Mesenteric fat pad (tissue), 1 donor: ENCODE results near the gene CDHR2. TPM values are rescaled to one million over a fixed set of nuclear protein-coding genes. Genes with fewer than 3 reads are reported as not detected.

ENCODE experiments used
- DNase-seq: peaks from one replicate; pipeline ENCODE4 v3.0.0-alpha.2; 2020; ENCODE audit warnings: low spot score
- total RNA-seq: library from RNA; stranded (reverse); fragmentation: NEBNext Ultra II Directional; extraction: Animal tissue kit (Norgen Biotek cat#: 25700); gene quantifications from one replicate; pipeline ENCODE4 v1.2.1, GENCODE V29; 2021
- donor health status: DM: yes; HTN: yes; CAD: no.

CDHR2 gene
- total RNA-seq, 1 donor from 2014 or later: 0.45 TPM

DNA sequence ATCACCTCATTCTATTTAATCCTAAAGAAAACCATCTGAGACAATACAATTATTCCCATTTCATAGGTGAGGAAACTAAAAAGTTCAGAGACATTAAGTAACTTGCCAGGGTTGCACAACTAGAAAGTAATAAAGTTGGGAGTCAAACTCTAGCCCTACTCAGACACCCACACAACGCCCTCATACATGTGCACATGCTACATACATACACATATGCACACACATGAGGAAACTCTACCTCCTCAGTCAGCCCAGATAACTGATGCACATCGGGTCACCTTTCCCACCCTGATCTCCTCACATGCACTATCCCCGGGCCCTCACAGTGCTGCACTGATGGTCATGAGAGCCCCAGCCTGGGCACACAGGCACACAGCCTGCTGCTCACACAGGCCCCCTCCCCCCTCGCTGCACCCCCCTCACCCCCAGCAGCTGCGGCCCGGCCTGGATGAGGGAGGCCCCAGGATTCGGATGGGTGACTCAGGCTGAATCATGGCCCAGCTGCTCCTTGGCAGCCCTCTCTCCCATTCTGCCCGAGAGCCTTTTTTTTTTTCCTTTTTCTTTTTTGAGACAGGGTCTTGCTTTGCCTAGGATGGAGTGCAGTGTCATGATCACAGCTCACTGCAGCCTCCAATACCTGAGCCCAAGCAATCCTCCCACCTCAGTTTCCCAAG, 65.8 kb downstream of the CDHR2 start:
- no peak for DNase-seq

DNA sequence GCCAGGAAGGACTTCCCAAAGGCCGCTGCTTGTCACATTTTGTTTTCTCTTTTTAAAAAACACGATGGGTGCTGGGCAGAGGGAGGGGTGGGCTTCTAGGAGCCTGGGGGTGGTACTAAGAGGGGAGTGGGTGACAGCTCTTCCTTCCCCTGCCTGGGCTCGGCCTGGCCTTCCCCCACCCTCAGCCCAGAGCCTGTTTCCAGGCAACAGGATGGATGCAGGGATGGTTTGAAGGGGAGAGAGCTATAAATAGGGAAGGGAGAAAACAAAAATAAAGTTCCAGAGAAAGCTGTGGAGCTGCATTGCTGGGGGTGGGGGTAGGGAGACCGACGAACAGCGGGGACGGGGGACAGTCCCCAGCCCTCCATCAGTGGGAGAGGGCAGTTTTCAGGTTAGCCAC, 67.4 kb downstream of the CDHR2 start:
- no peak for DNase-seq

DNA sequence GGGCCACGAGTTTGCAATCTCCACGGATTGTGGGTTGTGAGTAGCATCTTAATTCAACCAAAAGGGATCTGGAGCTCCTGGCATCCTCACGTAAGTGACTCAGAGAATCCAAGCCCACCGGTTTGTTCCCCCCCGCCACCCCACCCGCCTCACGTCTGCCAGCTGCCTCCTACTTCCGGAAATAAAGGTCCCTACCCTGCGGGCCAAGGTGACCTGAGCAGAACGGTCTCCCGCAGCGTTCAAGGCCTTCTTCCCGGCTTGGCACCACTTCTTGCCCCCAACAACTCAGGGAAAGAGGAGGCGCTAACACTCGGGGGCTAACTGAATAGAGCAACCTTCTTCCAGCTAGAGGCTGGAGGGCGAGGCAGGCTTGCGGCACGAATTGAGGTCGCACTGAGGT, 69.6 kb downstream of the CDHR2 start:
- DNase-seq: no peak

DNA sequence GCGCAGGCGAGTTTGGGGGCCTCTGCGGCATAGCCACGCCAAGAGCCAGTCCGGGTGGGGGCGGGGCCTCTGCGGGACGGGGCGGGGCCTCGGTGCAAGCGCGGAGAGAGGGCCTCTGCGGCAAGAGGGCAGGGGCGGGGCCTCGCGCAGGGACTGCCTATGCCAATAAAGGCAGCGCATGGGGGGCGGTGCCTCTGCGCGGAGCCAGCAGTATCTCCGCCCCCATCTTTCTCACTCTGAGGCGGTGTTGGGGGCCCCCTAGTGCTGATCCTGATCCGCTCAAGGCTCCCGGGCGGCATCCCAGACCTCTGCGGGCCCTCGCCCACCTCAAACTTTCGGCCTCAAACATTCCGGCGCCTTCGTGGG, 70.0 kb downstream of the CDHR2 start:
- DNase-seq: no peak

DNA sequence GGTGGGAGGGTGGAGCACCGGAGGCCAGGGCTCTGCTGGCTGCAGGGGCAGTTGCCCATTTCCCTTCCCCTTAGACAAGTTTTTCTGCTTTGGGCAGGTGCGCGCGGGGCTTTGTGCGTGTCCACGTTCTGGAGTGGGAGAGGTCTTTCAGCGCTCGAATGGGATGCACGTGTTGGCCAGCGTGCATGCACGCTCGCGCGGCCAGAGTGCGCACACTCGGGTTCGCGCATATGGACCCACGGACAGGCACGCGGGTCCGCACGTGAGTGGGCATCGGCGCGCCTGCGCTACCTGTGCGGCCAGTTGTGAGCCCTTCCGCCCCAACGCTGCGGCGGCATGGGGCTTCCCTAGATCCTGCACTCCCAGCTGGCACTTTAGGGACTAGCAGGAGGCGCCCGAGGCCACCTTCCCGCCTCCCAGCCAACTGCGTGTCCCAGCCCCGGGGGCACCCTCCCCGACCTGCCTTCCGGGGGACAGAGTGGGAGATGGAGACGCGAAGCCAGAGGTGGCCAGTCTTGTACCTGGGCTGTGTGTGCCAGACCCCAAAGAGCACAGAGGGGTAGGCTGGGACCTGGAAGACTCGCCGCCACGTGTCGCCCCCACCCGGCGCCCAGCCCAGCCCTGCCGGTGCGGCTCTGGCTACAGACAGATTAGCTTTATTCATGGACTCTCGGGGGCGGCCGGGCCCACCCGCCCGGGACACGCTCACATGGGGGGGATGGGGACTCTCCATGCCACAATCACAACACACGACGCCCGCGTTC, 70.6 kb downstream of the CDHR2 start:
- DNase-seq: no peak

DNA sequence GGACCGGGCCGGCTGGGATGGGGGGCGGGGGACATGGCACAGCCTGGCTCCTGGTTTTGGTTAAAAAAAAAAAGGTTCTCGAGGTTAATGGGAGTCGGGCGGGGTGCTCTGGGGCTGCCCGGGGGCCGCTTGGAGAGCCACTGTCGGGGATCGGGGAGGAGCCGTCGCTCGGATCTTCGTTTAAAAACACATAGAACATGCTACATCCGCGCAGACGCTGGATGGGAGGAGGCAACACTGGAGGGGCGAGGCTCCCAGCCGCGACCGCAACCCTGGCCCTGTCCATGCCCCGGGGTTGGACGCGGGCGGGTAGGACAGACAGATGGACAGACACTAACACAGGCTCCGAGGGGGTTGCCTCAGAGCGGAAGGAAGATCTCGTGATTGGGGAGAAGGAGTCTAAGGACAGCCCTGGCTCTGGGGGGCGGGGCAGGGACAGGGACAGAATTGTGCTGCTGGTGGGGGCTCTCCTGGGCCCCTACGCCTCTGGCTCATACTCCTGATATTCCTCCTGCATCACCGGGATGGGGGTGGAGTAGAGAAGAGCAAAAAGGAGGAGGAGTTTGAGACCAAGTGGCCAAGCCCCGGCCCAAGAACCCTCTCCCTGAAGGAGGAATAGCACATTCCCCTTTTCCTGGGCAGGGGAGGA, 71.3 kb downstream of the CDHR2 start:
- DNase-seq: no peak

DNA sequence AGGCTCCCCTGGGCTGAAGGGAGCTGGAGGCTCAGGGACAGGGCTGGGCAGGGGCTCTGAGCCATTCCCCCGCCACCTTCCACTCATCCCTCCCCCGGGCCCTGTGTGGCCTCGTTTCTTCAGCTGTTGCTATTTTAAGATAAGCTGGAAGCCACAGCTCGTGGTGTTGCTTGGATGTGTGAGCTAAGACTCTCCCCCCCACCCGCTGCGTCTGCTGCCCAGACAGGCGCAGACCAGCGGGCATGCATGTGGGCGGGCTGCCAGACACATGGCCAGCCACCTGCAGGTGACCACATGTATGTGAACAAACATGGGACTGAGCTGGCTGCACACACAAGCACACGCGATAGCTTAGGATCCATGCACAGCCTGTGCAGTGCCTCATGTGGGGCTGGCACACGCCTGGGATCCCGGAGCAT, 72.5 kb downstream of the CDHR2 start:
- no peak for DNase-seq

DNA sequence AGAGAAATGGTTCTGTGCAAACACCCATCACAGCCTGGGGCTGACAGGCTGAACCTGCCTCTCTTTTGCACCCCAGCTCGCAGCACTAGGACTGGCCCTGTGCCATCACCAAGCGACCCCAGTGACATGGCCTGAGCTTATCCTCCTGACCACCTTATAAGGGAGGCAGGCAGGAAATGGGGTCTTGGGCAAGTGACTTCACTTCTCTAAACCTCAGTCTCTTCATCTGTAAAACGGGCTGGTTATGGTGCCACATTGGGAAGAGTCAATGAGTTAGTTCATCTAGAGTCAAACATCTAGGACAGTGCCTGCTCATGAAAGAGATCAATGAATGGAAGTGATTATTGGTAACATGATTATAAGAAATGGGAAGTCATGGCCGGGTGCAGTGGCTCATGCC, 75.0 kb downstream of the CDHR2 start:
- DNase-seq: no peak

DNA sequence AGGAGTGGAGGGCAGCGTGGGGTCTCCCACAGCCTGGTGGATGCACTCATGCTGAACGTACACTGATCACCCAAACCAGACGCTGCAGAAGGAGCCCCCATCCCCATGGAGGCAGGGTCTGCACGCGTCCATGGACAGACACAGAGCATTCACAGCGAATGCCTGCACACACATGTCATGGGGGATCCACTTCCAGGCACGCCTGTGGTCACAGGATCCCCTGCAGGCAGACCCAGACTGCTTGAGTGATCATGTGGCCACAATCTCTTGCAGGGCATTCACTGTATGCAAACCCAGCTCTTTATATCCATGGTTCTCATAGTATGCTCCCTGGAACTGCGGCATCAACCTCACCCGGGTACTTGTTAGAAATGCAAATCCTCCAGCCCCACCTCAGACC, 75.8 kb downstream of the CDHR2 start:
- no peak for DNase-seq

DNA sequence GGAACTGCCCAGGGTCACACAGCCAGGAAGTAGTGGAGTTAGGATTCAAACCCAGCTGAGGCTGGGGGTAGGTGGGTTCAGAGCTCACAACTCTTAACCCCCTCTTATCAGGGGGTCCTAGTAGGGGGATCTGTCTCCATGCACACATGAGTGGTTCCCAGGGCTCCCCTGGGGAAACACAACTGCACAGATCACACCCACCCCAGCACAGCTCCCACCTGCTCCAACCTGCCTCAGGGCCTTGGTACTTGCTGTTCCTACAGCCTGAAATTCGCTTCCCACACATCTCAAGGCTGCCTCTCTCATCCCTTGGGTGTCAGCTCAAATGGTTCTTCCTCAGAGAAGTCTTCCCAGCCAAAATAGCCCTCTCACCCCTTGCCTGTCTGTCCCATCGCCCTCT, 76.4 kb downstream of the CDHR2 start:
- DNase-seq: no peak

DNA sequence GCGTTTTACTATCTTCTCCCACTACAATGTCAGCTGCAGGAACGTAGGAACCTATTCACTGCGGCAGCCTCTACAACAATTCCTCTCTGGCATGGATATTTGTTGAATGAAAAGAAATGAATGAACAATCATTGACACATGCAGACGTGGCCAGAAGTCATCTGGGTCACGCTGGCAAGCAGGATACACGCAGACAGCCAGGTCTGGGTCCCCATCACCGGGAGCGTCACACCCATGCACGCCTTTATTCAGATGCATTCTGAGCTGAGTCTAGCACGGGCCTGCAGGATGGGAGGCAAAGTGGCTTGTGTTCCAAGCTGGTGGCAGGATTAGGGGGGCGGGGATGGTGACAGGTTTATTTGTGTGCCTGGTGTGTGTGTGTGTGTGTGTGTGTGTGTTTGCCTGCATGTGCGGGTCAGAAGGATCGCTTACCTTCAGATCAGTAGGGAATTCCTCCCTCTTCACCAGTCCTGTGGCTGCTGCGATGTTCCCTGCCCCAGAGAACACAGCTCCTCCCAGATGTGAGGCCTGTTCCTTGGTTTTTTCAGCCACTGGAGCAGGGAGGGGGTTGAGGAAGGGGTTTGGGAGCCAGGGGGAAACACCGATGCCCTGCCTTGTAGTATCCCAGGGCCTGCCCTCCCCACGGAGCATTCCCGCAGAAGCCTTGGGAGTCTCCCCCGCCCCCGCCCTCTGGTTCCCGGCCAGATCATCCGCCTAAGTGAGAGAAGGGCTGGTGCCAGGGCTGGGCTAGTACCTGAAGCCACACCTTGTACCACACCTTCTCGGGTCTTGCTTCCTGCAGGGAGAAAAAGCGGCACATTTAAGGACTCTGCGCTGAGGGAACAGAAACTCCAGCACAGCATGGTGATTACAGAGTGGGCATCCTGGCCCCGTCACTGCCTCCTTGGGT, 77.1 kb downstream of the CDHR2 start:
- no peak for DNase-seq

DNA sequence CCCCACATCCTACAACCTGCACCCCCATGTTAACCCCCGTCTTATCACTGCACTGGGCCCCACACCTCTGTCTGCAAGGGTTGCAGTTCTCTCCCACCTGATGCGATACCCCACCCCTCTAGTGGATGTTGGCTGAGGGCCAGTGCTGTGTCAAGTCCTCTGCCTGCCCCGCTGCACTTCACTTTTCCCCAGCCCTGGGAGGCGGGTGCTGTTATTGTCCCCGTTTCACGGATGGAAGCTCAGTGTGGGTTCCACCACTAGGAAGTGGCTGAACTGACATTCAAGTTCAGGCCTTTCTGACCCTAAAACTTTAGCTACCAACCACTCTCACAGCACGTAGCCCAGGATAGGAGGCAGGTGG, 77.7 kb downstream of the CDHR2 start:
- no peak for DNase-seq

DNA sequence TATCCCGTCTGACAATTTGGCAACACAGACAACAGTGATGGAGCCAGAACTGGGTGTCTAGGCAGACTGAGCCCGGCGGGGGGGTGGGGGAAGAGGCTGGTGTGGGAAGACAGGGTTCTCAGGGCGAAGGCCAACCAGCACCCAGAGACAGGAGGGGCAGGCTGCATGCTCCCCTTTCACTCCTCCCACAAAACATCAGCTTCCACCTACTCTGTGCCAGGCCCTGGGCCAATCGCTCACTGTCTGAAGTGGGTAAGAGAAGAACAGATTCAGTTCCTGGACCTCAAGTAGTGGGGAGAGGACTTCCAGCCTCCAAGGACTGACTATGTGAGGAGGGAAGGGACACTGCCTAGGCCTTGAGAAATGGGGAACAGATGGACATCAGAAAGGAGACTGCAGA, 78.4 kb downstream of the CDHR2 start:
- no peak for DNase-seq

DNA sequence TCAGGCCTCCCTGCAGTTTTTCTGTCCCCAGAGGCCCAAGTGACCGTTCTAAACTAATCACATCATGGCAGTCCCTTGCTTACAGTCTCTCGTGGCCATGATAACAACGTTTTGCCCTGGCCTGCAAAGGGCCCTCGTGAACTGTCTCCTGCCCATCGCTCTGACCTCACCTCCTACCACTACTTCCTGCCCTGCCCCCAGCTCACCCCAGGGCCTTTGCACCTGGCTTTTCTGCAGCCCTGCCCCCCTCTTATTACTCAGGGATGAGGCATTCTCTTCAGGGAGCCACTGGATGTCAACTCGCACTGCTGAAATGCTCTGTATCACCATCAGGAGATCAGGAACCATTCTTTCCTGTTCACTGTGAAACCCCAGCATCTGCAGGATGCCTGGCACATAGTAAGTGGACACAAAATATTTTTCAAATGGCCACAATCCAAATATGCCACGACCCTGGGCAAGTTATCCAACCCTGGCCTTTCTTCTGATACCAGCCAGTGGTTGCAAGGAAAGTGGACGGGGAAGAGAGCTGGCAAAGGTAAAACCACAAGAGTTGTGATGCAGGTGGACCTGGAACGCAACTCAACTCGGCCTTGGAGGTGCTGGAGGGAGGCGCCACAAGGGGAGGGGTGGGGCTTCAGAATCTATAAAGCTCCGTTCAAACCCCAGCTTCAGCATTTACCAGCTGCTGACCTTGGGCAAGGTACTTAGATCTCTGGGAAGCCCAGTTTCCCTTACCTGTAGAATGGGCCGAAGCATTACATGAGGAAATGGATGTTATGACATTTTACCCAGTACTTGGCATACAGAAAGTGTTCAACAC, 79.5 kb downstream of the CDHR2 start:
- no peak for DNase-seq

DNA sequence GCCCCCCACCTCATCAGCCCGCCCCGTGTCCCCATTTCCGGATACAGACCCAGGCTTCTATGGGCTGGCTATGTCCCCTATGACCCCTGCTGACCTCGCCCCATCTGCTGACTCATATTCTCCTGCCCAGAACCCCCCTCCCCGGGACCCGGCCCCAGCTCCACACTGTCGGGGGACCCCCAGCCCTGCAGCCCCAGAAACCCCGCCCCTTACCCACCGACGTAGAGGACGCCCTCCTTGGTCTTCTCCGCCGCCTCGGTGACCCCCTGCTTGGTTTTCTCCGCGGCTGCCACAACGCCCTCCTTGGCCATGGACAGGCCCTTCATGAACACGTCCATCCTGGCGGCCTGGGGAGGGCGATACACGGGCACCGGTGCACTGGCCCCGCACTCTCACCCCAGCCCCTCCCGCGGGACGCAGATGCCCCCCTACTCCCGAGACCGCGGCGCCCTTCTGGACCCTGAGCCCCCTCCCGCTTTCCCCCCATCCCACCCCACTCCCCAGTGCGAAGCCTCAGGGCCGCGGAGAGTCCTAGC, 80.2 kb downstream of the CDHR2 start:
- DNase-seq: no peak

DNA sequence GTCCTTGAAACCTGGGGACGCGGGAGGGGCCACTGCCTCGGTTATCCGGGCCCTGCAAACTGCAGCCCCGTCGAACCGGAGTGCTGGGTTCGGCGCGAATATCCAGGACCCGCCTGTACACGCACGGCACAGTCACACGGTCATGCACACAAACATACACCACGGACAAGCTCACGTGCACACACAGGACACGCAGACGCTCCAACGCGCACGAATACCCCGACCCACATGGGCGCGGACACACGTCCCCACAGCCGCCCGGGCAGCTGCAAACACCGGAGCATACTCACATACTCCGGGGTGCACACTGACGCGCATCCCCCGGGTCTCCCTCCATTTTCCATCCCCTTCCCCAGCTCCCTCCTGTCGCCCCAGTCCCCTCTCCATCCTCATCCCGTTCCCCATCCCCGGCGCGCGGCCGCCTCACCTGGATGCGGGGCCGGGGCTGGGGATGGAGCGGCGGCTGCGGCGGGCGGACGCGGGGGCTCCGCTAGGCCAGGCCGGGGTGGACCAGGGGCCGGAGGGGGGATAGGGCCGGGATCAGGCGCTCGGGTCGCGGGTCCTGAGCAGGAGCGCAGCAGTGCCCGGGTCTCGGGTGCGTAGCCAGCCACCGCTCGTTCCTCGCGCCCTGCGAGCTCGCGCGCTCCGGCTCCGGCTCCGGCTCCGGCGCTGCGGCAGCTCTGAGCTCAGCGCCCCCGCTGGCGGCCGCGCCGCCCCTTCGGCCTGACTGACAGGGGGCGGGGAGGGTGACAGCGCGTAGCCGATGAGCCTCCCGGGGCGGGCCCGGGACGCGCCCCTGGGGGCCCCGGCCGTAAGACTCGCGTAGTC, 80.9 kb downstream of the CDHR2 start, which contains the start of the genes EIF4E1B and SNCB:
TSS of gene EIF4E1B (plus strand) at position 823 of the 828 bp plus-strand sequence. CDS start 12,113 bp downstream, outside the sequence.
TSS of gene SNCB (minus strand) at position 682 of the 828 bp plus-strand sequence. CDS start 880 bp downstream, outside the sequence.
- DNase-seq: no peak

DNA sequence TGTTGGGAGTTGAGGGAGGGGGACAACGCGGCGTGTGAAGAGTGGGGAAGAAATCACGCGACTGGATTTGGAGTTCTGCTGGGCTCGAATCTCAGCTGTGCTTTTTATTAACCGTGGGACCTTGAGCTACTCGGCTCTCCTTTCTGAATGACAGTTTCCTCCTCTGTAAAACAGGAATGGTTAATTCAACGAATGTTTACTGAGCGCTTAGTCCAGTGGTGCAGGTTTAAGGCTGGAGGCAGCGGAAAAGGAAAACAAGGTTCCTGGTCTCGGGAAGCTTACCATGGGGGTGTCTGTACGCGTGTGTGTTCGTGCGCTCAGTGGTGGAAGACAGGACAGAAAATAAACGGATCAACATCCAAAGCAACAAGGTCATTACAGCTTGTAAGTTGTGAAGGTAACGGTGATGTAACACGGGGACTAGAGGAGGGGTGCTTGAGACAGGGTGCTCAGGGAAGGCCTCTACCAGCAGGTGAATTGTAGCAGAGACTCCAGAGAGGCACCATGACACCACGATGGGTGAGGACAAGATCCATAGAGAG, 81.6 kb downstream of the CDHR2 start:
- no peak for DNase-seq

DNA sequence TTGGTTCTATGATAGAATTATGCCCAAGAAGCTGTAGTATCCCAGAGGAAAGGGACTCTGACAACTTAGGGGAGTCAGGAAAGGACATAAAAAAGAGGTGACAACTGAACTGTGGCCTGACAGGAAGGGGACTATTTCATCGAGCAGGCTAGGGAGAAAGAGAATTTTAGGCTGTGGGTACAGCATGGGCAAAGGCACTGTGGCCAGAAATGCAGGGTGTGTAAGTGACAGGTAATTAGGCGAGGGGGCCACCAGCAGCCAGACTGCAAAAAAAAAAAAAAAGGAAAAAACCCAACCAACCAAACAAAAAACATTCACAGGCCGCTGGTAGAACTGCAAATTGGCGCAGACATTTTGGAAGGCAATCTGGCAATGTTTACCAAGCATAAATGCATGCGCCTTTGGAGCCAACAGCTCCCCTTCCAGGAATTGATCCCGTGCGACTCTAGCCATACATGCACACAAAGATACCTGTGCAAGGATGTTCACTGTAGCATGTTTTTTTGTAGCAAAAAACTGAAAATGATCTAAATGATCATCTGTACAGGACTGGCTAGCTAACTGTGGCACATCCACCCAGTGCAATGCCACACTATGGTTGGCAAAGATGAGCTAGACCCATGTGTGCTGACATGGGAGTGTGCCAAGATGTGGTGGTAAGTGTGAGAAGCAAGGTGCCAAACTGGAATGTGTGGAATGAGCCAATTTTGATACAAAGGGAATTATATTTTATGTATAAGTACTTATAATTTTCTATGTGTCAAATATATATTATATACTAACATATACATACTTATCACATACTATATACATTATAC, 82.5 kb downstream of the CDHR2 start:
- no peak for DNase-seq
